ENCODE data around the gene VIP. TPM values are rescaled to one million over a fixed set of nuclear protein-coding genes. Genes with fewer than 3 reads are reported as not detected.
"Not testable (repeated sequence)": the region's sequence is repeated elsewhere in the genome, so short reads cannot be mapped to it uniquely, and the experiment has no call there.

Gene VIP
- 0.55 TPM for total RNA-seq
- long read RNA-seq, partial matches to known transcripts, result 0 of 1 reads
- long read RNA-seq, other reads (novel, unspliced or antisense), result 0 of 1 reads

GRCh38 chr6:152750694-152751093, at the start of gene VIP:
TSS of gene VIP (plus strand) at chr6:152750797. CDS start at chr6:152752178, 1,381 bp downstream.
- Histone ChIP-seq H3K9me3 (replicated peaks) (no peaks in the 10 kb centered on the region), H3K36me3 (no peaks in the 10 kb centered on the region), H3K27me3 (ENCODE audit: low read depth) (no peaks in the 10 kb centered on the region), H3K4me1 (no peaks in the 10 kb centered on the region), H3K4me3 (no peak within 1 kb of the TSS), H3K27ac (replicated peaks) (no peak within 1 kb of the TSS)
- TF ChIP-seq CTCF (IDR thresholded peaks at IDR 0.05; ENCODE audit: borderline replicate concordance), result no peak
- intact Hi-C loops (cut with micrococcal nuclease), result no loop called here
- DNase-seq, result no peak

- Histone ChIP-seq H3K27ac (replicated peaks) (peak overlapping the region; percentile 47), H3K9me3 (replicated peaks) (no peaks in the 10 kb centered on the region), H3K4me1 (peaks cover 4% of the 10 kb centered on the region), H3K4me3 (peak overlapping the region; percentile 58), H3K36me3 (no peaks in the 10 kb centered on the region), H3K27me3 (ENCODE audit: low read depth) (no peaks in the 10 kb centered on the region)
- intact Hi-C loops (cut with micrococcal nuclease), result no loop called here
- peak; percentile 25 for TF ChIP-seq CTCF (IDR thresholded peaks at IDR 0.05; ENCODE audit: borderline replicate concordance)
- no peak for DNase-seq
These were observed 49.3 kb upstream of the VIP start for GRCh38 chr6:152701081-152701862.

- Histone ChIP-seq H3K27me3 (ENCODE audit: low read depth) (no peaks in the 10 kb centered on the region), H3K4me1 (no peaks in the 10 kb centered on the region), H3K36me3 (no peaks in the 10 kb centered on the region), H3K4me3 (peak overlapping the region; percentile 58), H3K9me3 (replicated peaks) (peaks cover 2% of the 10 kb centered on the region), H3K27ac (replicated peaks) (peak overlapping the region; percentile 47)
- intact Hi-C loops (cut with micrococcal nuclease), result no loop called here
- no peak for TF ChIP-seq CTCF (IDR thresholded peaks at IDR 0.05; ENCODE audit: borderline replicate concordance)
- DNase-seq, result no peak
These were observed 48.7 kb upstream of the VIP start for GRCh38 chr6:152701863-152702401.

GRCh38 chr6:152703750-152704149, 46.8 kb upstream of the VIP start:
- H3K4me3 ChIP-seq; DNase-seq; H3K36me3 ChIP-seq; H3K4me1 ChIP-seq; H3K27me3 ChIP-seq (ENCODE audit: low read depth); intact Hi-C loops (cut with micrococcal nuclease); H3K27ac ChIP-seq (replicated peaks): not testable (repeated sequence)
- H3K9me3 ChIP-seq (replicated peaks), result peaks cover 20% of the 10 kb centered on the region

GRCh38 chr6:152705327-152705726, 45.3 kb upstream of the VIP start:
- Histone ChIP-seq H3K9me3 (replicated peaks) (peaks cover 20% of the 10 kb centered on the region), H3K27me3 (ENCODE audit: low read depth) (no peaks in the 10 kb centered on the region), H3K4me1 (no peaks in the 10 kb centered on the region), H3K36me3 (no peaks in the 10 kb centered on the region), H3K4me3 (peak overlapping the region; percentile 4), H3K27ac (replicated peaks) (no peak overlapping the region)
- DNase-seq, result no peak
- intact Hi-C loops (cut with micrococcal nuclease), result no loop called here
- no peak for TF ChIP-seq CTCF (IDR thresholded peaks at IDR 0.05; ENCODE audit: borderline replicate concordance)

GRCh38 chr6:152716322-152716721, 34.3 kb upstream of the VIP start:
- Histone ChIP-seq H3K4me1 (no peaks in the 10 kb centered on the region), H3K9me3 (replicated peaks) (peaks cover 19% of the 10 kb centered on the region), H3K27ac (replicated peaks) (no peak overlapping the region), H3K36me3 (no peaks in the 10 kb centered on the region), H3K4me3 (no peak overlapping the region), H3K27me3 (ENCODE audit: low read depth) (no peaks in the 10 kb centered on the region)
- no peak for DNase-seq
- intact Hi-C loops (cut with micrococcal nuclease), result no loop called here
- no peak for TF ChIP-seq CTCF (IDR thresholded peaks at IDR 0.05; ENCODE audit: borderline replicate concordance)
